Keratinocyte (primary cell): ENCODE results near the gene CERS2. TPM values are rescaled to one million over a fixed set of nuclear protein-coding genes. Genes with fewer than 3 reads are reported as not detected.

Experiments used
- DNase-seq: peaks from one replicate; pipeline ENCODE4 v3.0.0-alpha.2; 2011; ENCODE audit warnings: low read depth, missing footprints, low spot score
- FAIRE-seq: peaks from 2 replicates; lab custom pipeline; 2011; peaks lifted over from hg19 to GRCh38; lab: Jason Lieb, UNC
- H2AFZ ChIP-seq: 2 replicates; pipeline ENCODE4 v1.6.0; 2012; ENCODE audit warnings: low read length, control low read depth, inconsistent platforms; ENCODE audit not compliant: control insufficient read depth
- H3K27ac ChIP-seq: 2 replicates; pipeline ENCODE4 v1.5.1; 2011; ENCODE audit warnings: low read length; ENCODE audit not compliant: control insufficient read depth, insufficient read depth
- H3K27me3 ChIP-seq: 3 replicates; pipeline ENCODE4 v1.6.0; 2011; ENCODE audit warnings: low read length; ENCODE audit not compliant: control insufficient read depth, insufficient read depth; ENCODE audit errors: extremely low read depth
- H3K36me3 ChIP-seq, 2 experiments: 2 replicates in 1 of 2; 3 replicates in 1 of 2; pipeline ENCODE4 v1.5.1; 2011; ENCODE audit warnings: low read length in 2 of 2, mild to moderate bottlenecking in 1 of 2; ENCODE audit not compliant: control insufficient read depth in 2 of 2, insufficient read depth in 2 of 2; ENCODE audit errors: extremely low read depth in 1 of 2
- H3K4me1 ChIP-seq: 3 replicates; pipeline ENCODE4 v1.5.1; 2011; ENCODE audit warnings: low read length; ENCODE audit not compliant: control insufficient read depth, insufficient read depth; ENCODE audit errors: extremely low read depth
- H3K4me2 ChIP-seq: 3 replicates; pipeline ENCODE4 v1.6.0; 2011; ENCODE audit warnings: low read depth, low read length; ENCODE audit not compliant: control insufficient read depth, insufficient read depth; ENCODE audit errors: extremely low read depth
- H3K4me3 ChIP-seq, 3 experiments: fragments of 200-600 bp in 1 of 3; sonication (generic) in 1 of 3; 2 replicates in 2 of 3; 3 replicates in 1 of 3; pipeline ENCODE4 v1.5.1; 2011 to 2016; ENCODE audit warnings: low read length in 3 of 3, mild to moderate bottlenecking in 3 of 3, control low read depth in 2 of 3, inconsistent platforms in 1 of 3, low read depth in 1 of 3, mixed read lengths in 1 of 3, mixed run types in 1 of 3, moderate library complexity in 1 of 3; ENCODE audit not compliant: control insufficient read depth in 2 of 3, insufficient read depth in 2 of 3; ENCODE audit errors: extremely low read depth in 1 of 3
- H3K79me2 ChIP-seq: 2 replicates; pipeline ENCODE4 v1.6.0; 2012; ENCODE audit warnings: low read length; ENCODE audit not compliant: control insufficient read depth, insufficient read depth
- H3K9ac ChIP-seq: 3 replicates; pipeline ENCODE4 v1.6.0; 2011; ENCODE audit warnings: low read length; ENCODE audit not compliant: control insufficient read depth, insufficient read depth; ENCODE audit errors: extremely low read depth
- H3K9me1 ChIP-seq: 3 replicates; pipeline ENCODE4 v1.6.0; 2011; ENCODE audit warnings: low read length; ENCODE audit not compliant: control insufficient read depth, insufficient read depth; ENCODE audit errors: extremely low read depth
- H3K9me3 ChIP-seq: 2 replicates; pipeline ENCODE4 v1.5.1; 2012; ENCODE audit warnings: low read depth, low read length; ENCODE audit not compliant: control insufficient read depth
- H4K20me1 ChIP-seq: 3 replicates; pipeline ENCODE4 v1.6.0; 2011; ENCODE audit warnings: low read length; ENCODE audit not compliant: control insufficient read depth, insufficient read depth; ENCODE audit errors: extremely low read depth
- EZH2 ChIP-seq: IDR thresholded peaks from one replicate; pipeline ENCODE4 v1.6.1; 2012; ENCODE audit warnings: inconsistent platforms, mild to moderate bottlenecking, low read length, moderate library complexity
- dilution Hi-C: fragments of 300-500 bp; cut with MboI; formaldehyde crosslinking; loops from one replicate; pipeline ENCODE4 v1.7.0; 2020; ENCODE audit warnings: low sequenced_read_pairs; ENCODE audit not compliant: extremely low pct_ligation_motif_present
- polyA plus RNA-seq, 5 experiments: library from polyadenylated mRNA; depleted of rRNA in 3 of 5; stranded (reverse) in 3 of 5; stranded (forward) in 1 of 5; unstranded in 1 of 5; fragments of >200 nt; gene quantifications; 1 replicate in 1 of 5; 2 replicates in 3 of 5; 3 replicates in 1 of 5; pipeline versions ENCODE4 v1.2.1 to v1.2.3, GENCODE V29; 2011 to 2012; ENCODE audit warnings: missing spikeins in 2 of 5, low read depth in 1 of 5, low replicate concordance in 1 of 5
- TF ChIP-seq, protein P1 (sequence below), 3 experiments: IDR thresholded peaks in 1 of 3; conservative IDR thresholded peaks in 1 of 3; optimal IDR thresholded peaks in 1 of 3; 2 replicates in 2 of 3; 3 replicates in 1 of 3; pipeline versions ENCODE3 to v1.5.1; 2011; ENCODE audit warnings: low read length in 3 of 3, mild to moderate bottlenecking in 3 of 3, moderate library complexity in 2 of 3, control low read depth in 1 of 3, inconsistent platforms in 1 of 3; ENCODE audit not compliant: insufficient read depth in 2 of 3; ENCODE audit errors: extremely low read depth in 1 of 3

The CERS2 gene
- polyA plus RNA-seq, 1 donor (not counting 4 experiments of a cell fraction or from before 2014, with no cell fraction given), result 121 TPM

DNA sequence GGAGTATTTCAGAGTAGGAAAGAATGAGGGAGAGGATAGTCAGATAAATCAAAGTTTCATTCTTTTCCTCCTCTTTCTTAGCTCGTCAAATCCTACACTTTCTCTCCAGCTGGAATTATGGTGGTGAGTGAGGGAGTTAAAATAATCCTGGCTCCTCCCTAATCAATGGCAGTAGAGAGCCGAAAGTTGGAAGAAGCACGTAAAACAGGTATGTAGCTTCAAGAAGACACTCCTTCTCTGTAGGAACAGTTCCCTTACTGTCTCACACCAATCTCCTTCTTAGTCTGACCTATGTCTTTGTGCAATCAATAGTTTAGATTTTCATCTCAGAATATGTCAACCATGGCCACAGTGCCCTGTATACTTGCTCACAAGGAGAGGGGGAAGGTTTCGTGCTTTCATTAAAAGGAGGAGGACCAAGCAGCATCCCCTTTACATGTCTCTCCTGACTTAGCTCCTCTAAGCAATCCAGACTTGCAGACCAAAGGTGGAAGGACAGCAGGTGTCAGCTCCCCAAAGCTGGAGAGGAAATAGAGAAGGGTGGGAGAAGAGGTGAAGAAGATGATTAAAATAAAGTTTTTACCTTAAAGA, 31.2 kb upstream of the CERS2 start:
- DNase-seq, result no peak
- H3K4me1 ChIP-seq, result peaks cover 45% of the 10 kb centered on the region

DNA sequence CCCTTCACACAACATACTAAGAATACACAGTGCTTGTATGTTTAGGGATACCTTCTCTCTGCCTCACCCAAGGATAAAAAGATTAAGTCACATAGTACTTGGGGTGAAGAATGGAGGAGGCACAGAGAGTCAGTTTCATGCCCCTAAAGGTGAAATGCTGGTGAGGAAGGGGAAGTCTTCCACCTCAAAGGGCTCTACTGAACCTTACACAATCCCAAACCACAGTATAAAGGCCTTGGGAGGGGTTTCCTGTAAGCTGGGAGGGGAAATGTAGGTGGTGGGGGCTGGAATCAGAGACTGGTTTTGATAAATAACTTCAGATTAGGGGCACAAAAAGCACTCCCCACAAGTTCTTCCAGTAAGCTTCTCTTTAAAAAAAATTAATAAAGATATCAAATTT, 28.5 kb upstream of the CERS2 start:
- H3K4me3 ChIP-seq, result no peak overlapping the region
- H4K20me1 ChIP-seq, result no peaks in the 10 kb centered on the region
- H3K79me2 ChIP-seq, result no peaks in the 10 kb centered on the region
- H2AFZ ChIP-seq, result no peak overlapping the region
- H3K36me3 ChIP-seq, result peaks cover 0 to 2% of the 10 kb centered on the region in 2 experiments
- no peak for TF ChIP-seq EZH2
- TF ChIP-seq, protein P1, sequence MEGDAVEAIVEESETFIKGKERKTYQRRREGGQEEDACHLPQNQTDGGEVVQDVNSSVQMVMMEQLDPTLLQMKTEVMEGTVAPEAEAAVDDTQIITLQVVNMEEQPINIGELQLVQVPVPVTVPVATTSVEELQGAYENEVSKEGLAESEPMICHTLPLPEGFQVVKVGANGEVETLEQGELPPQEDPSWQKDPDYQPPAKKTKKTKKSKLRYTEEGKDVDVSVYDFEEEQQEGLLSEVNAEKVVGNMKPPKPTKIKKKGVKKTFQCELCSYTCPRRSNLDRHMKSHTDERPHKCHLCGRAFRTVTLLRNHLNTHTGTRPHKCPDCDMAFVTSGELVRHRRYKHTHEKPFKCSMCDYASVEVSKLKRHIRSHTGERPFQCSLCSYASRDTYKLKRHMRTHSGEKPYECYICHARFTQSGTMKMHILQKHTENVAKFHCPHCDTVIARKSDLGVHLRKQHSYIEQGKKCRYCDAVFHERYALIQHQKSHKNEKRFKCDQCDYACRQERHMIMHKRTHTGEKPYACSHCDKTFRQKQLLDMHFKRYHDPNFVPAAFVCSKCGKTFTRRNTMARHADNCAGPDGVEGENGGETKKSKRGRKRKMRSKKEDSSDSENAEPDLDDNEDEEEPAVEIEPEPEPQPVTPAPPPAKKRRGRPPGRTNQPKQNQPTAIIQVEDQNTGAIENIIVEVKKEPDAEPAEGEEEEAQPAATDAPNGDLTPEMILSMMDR (optimal IDR thresholded peaks at IDR 0.05 in 1 of 3, IDR thresholded peaks at IDR 0.05 in 1 of 3, conservative IDR thresholded peaks at IDR 0.05 in 1 of 3; ENCODE audit: extremely low read depth in 1 of 3, insufficient read depth in 2 of 3, low read length in 3 of 3), result no peak
- DNase-seq, result no peak
- no peak overlapping the region for H3K4me2 ChIP-seq
- no peaks in the 10 kb centered on the region for H3K27me3 ChIP-seq
- dilution Hi-C loops, result no loop called here
- H3K27ac ChIP-seq, result no peak overlapping the region
- no peaks in the 10 kb centered on the region for H3K9me1 ChIP-seq
- peaks cover 37% of the 10 kb centered on the region for H3K4me1 ChIP-seq
- no peak for FAIRE-seq
- H3K9ac ChIP-seq, result no peak overlapping the region
- no peaks in the 10 kb centered on the region for H3K9me3 ChIP-seq

More for the DNA sequence above, 31.2 kb upstream of the CERS2 start:
- FAIRE-seq, result no peak
- H3K4me2 ChIP-seq, result peak overlapping the region; percentile 93
- H2AFZ ChIP-seq, result peak overlapping the region; percentile 88
- H3K36me3 ChIP-seq, result no peaks in the 10 kb centered on the region
- TF ChIP-seq EZH2, result no peak
- TF ChIP-seq, protein P1 (optimal IDR thresholded peaks at IDR 0.05 in 1 of 3, IDR thresholded peaks at IDR 0.05 in 1 of 3, conservative IDR thresholded peaks at IDR 0.05 in 1 of 3; ENCODE audit: extremely low read depth in 1 of 3, insufficient read depth in 2 of 3, low read length in 3 of 3), result no peak
- no peaks in the 10 kb centered on the region for H3K79me2 ChIP-seq
- H4K20me1 ChIP-seq, result no peaks in the 10 kb centered on the region
- dilution Hi-C loops, result no loop called here
- no peaks in the 10 kb centered on the region for H3K27me3 ChIP-seq
- H3K9me1 ChIP-seq, result no peaks in the 10 kb centered on the region
- H3K27ac ChIP-seq, result peak overlapping the region; percentile 65
- no peaks in the 10 kb centered on the region for H3K9me3 ChIP-seq
- peak overlapping the region; percentile 74 for H3K9ac ChIP-seq
- H3K4me3 ChIP-seq, result peak overlapping the region; percentile 40 to 72 (median 70)
